Raji (cell line): ENCODE data around the gene GPC1.

Experiments used
- POLR2A ChIP-seq: IDR thresholded peaks from 2 replicates; pipeline ENCODE4 v1.6.1; 2011; ENCODE audit warnings: low read depth, low read length, control low read depth; ENCODE audit not compliant: insufficient read depth

The GPC1 gene

GRCh38 chr2:240420206-240421104, 15.0 kb upstream of the GPC1 start:
- TF ChIP-seq POLR2A = no peak

DNA sequence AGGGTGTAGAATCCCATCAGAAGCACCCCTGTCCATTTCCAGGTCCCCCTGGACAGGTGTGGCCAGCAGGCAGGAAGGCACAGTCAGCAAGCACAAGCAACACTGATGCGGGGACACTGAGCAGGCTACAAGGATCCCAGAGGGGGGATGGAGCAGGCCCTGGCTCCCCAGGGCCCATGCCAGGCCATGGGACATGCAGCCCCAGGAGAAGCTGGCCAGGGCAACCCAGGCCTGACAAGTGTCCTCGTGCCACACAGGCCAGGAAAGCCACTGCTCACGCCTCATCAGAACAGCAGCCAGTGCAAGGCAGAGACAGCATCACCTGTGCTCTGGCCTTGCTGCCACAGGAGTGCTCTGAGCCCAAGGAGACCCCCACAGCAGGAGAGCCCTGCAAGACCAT, 14.1 kb upstream of the GPC1 start:
- no peak for TF ChIP-seq POLR2A

DNA sequence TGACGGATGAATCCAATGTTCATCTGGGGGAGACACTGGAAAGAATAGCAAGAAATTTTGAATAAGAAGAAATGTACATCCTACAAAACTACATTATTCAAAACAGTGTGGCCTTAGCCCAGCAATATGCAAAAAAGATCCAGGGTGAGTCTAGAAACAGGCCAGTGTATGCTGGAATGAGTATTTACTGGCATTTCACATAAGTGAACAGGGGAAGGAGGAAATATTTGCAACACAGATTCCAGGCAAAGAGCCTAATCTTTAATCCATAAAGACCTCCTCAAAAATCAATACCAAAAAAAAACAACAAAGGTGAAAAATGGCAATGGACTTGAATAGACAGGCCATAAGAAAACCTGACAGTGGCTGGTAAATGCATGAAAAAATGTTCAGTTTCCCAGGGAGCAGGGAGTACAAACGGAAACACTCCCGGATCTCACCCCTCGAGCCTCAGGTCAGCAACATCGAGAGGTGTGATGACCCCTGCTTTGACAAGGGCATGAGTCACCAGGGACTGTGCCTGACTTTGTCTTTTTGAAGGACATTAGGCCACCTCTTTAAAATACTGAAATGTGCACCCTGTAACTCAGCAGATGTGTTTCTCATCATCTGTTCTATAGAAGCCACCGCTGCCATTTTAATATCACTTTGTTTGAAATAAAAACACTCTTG, 12.7 kb upstream of the GPC1 start:
- TF ChIP-seq POLR2A = no peak

GRCh38 chr2:240423788-240424191, 11.7 kb upstream of the GPC1 start:
- no peak for TF ChIP-seq POLR2A

GRCh38 chr2:240424341-240425235, 10.9 kb upstream of the GPC1 start:
- TF ChIP-seq POLR2A = no peak

DNA sequence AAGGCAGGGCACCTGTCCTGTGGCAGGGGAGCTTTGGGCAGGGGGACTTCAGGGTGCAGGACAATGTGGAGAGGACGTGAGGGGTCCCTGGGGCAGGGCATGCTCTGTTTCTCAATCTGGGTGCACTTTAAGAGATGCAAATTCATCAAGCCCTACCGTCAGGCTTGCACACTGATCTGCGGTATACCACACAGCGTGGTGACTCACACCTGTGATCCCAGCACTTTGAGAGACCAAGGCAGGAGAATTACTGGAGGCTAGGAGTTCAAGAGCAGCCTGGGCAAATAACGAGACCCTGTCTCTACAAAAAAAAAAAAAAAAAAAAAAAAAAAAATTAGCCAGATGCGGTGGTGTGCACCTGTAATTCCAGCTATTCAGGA, 10.2 kb upstream of the GPC1 start:
- TF ChIP-seq POLR2A = no peak

GRCh38 chr2:240425697-240426096, 9.8 kb upstream of the GPC1 start:
- no peak for TF ChIP-seq POLR2A

DNA sequence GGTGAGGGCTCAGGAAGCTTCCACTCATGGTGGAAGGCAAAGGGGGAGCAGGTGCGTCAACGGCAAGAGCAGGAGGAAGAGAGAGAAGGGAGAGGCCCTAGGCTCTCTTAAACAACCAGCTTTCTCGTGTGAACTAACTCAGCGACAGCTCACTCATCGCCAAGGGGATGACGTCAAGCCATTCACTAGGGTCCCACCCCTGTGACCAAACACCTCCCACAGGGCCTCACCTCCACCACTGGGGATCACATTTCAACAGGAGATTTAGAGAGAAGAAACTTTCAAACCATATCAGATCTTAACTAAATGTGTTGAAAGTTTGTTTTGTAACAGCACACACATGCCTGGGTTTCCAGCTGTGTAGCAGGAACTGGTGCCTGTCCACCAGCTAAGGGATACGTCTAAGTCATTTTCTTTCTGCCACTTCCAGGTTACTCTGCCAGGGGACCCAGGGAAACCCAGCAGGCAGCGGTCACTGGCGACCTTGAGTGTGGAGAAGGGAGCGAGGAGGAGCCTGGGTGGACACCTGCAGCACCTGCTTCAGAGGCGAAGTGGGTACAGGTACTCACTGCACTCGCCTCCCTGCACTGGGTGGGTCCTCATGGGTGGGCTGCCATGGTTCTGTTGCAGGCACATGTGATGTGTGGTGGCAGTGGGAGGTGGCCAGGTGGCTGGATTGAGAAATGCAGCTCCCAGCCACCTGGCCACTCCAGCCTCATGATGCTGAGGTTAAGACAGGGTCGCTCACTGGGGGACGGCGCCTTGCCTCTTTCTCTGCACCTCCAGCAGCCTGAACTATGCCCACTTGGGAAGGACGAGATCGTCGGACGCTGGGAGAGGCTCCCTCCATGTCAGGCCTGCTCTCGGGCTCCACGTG, 8.4 kb upstream of the GPC1 start:
- TF ChIP-seq POLR2A = no peak

GRCh38 chr2:240427729-240428128, 7.7 kb upstream of the GPC1 start:
- TF ChIP-seq POLR2A = no peak

DNA sequence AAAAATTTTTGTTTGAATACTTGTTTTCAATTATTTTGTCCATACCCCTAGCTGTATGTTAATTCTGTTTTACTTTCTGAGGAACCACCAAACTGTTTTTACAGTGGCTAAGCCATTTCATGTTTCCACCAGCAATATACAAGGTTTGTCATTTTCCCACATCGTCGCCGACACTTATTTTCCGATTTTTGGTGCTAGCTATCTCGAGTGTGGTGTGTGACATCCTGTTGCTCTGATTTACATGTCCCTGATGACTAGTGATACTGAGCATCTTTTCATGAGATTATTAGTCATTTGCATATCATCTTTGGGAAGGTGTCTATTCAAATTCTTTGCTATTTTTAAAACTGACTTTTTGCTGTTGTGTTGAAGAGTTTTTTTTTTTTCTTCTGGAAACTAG, 7.2 kb upstream of the GPC1 start:
- TF ChIP-seq POLR2A = no peak

- no peak for TF ChIP-seq POLR2A
Observed at GRCh38 chr2:240429341-240429871, 6.1 kb upstream of the GPC1 start.

DNA sequence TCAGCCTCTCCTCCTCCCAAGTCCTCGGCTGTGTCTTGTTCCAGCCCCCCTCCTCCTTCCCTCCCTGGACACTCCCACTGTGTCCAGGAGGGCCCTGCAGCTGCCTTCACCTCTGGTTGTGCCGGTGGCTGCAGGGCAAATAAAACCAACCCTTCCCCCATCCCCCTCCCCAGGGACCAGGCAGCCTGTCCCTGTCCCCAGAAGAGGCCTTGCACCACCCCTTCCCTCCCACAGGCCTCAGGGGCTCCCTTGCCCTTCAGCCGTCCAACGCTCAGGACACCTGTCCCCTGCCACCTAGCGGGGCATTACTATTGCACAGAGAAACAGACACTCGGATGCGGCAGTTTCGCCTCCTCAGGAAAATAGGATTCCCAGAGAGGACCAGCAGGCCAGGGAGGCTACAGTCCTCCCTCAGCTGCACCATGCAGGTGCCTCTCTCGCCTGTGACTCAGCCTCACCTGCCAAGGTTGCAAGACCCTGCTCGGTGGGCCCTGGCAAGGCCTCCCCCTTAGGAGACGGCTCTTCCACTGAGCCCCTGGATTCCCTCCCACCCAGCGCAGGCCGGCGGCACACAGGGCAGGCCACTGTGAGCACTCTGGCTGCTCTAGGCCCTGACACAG, 5.5 kb upstream of the GPC1 start:
- no peak for TF ChIP-seq POLR2A

GRCh38 chr2:240430595-240430994, 4.9 kb upstream of the GPC1 start:
- TF ChIP-seq POLR2A = no peak

- TF ChIP-seq POLR2A = no peak
Observed at GRCh38 chr2:240431271-240431660, 4.2 kb upstream of the GPC1 start.
